GM12878 (cell line): Measurements from ENCODE around the gene BCAS3.

Experiments
- CBX5 ChIP-seq: sonication (generic); IDR thresholded peaks from 2 replicates; pipeline ENCODE4 v1.6.1; 2016; ENCODE audit warnings: low read depth, moderate library complexity, mild to moderate bottlenecking, inconsistent platforms
- CTCF ChIP-seq, 3 experiments: IDR thresholded peaks in 2 of 3; conservative IDR thresholded peaks in 1 of 3; 2 replicates each; pipeline ENCODE4 v1.5.1; 2011; ENCODE audit warnings: low read depth in 3 of 3, low read length in 3 of 3, mild to moderate bottlenecking in 3 of 3, control low read depth in 2 of 3, moderate library complexity in 2 of 3, inconsistent platforms in 1 of 3, mixed read lengths in 1 of 3; ENCODE audit not compliant: control insufficient read depth in 2 of 3, insufficient read depth in 1 of 3; ENCODE audit errors: extremely low read depth in 1 of 3
- EGR1 ChIP-seq, 2 experiments: IDR thresholded peaks; 1 replicate in 1 of 2; 2 replicates in 1 of 2; pipeline ENCODE4 v1.6.1; 2011 to 2012; ENCODE audit warnings: low read depth in 2 of 2, low read length in 2 of 2, borderline replicate concordance in 1 of 2, mild to moderate bottlenecking in 1 of 2, moderate library complexity in 1 of 2
- FOXK2 ChIP-seq: fragments of 450-650 bp; IDR thresholded peaks from 2 replicates; pipeline ENCODE4 v1.6.1; 2017; ENCODE audit warnings: mild to moderate bottlenecking, moderate library complexity
- KAT2A ChIP-seq: conservative IDR thresholded peaks from 2 replicates; pipeline ENCODE4 v1.6.1; 2011; ENCODE audit warnings: low read depth, low read length; ENCODE audit not compliant: control insufficient read depth
- NR2C1 ChIP-seq: fragments of 450-650 bp; IDR thresholded peaks from 2 replicates; pipeline ENCODE4 v1.6.1; 2017; ENCODE audit warnings: antibody characterized with exemption, mild to moderate bottlenecking, moderate library complexity
- PAX8 ChIP-seq: fragments of 450-650 bp; IDR thresholded peaks from 2 replicates; pipeline ENCODE4 v1.6.1; 2017; ENCODE audit warnings: mild to moderate bottlenecking, moderate library complexity
- POLR2AphosphoS2 ChIP-seq: IDR thresholded peaks from 2 replicates; pipeline ENCODE4 v1.6.1; 2011; ENCODE audit warnings: low read depth, mild to moderate bottlenecking, low read length, improper control_type of control experiment, moderate library complexity
- RAD21 ChIP-seq: IDR thresholded peaks from 2 replicates; pipeline ENCODE4 v1.6.1; 2011; ENCODE audit warnings: mild to moderate bottlenecking, low read depth, low read length, moderate library complexity; ENCODE audit not compliant: insufficient read depth
- RFX5 ChIP-seq: IDR thresholded peaks from 2 replicates; pipeline ENCODE4 v1.6.1; 2011; ENCODE audit warnings: low read depth, low read length, improper control_type of control experiment
- TAF1 ChIP-seq: IDR thresholded peaks from 2 replicates; pipeline ENCODE4 v1.6.1; 2011; ENCODE audit warnings: mild to moderate bottlenecking, low read depth, low read length, borderline replicate concordance
- TCF7 ChIP-seq: IDR thresholded peaks from 2 replicates; pipeline ENCODE4 v1.6.1; 2014; ENCODE audit warnings: antibody characterized with exemption, borderline replicate concordance
- ZBTB40 ChIP-seq: fragments of 450-650 bp; IDR thresholded peaks from 2 replicates; pipeline ENCODE4 v1.6.1; 2016; ENCODE audit warnings: mild to moderate bottlenecking, moderate library complexity, borderline replicate concordance
- TF ChIP-seq, protein P1 (sequence below): IDR thresholded peaks from 2 replicates; pipeline ENCODE4 v1.6.1; 2012; ENCODE audit warnings: low read depth, low read length, improper control_type of control experiment

GRCh38 chr17:61040666-61041065 lies 363.0 kb downstream of the BCAS3 start:
- TF ChIP-seq TAF1 (no peak), CTCF (IDR thresholded peaks at IDR 0.05 in 2 of 3, conservative IDR thresholded peaks at IDR 0.05 in 1 of 3; ENCODE audit: control insufficient read depth in 2 of 3, extremely low read depth in 1 of 3, insufficient read depth in 1 of 3, low read depth in 3 of 3, low read length in 3 of 3) (no peak), CBX5 (no peak), RFX5 (no peak), ZBTB40 (no peak), KAT2A (no peak), PAX8 (no peak), TCF7 (no peak), NR2C1 (no peak), FOXK2 (no peak), POLR2AphosphoS2 (no peak), EGR1 (IDR thresholded peaks at IDR 0.05; ENCODE audit: borderline replicate concordance in 1 of 2, low read depth in 2 of 2, low read length in 2 of 2) (no peak), RAD21 (no peak)
- TF ChIP-seq, protein P1, sequence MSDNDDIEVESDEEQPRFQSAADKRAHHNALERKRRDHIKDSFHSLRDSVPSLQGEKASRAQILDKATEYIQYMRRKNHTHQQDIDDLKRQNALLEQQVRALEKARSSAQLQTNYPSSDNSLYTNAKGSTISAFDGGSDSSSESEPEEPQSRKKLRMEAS = no peak
